DOHH2 (cell line): ENCODE results near the gene SNX22.

Source experiments
- H3F3A ChIP-seq: fragments of 200-600 bp; sonication (generic), shearing (Covaris generic); 2 replicates; pipeline ENCODE4 v1.6.0; 2016; ENCODE audit warnings: antibody characterized with exemption, mild to moderate bottlenecking; ENCODE audit not compliant: control insufficient read depth, insufficient read depth
- H3K27ac ChIP-seq: fragments of 200-600 bp; sonication (generic); 2 replicates; pipeline ENCODE4 v1.5.1; 2014; ENCODE audit warnings: low read depth, mild to moderate bottlenecking, low read length, moderate library complexity
- H3K27me3 ChIP-seq: fragments of 200-600 bp; sonication (generic); 2 replicates; pipeline ENCODE4 v1.6.1; 2014; ENCODE audit warnings: mild to moderate bottlenecking, low read length, mixed read lengths; ENCODE audit not compliant: control insufficient read depth
- H3K36me3 ChIP-seq: fragments of 200-600 bp; sonication (generic); 2 replicates; pipeline ENCODE4 v1.6.1; 2014; ENCODE audit warnings: mild to moderate bottlenecking, low read length, moderate library complexity, mixed read lengths; ENCODE audit not compliant: control insufficient read depth
- H3K4me1 ChIP-seq: fragments of 200-600 bp; sonication (generic); 2 replicates; pipeline ENCODE4 v1.6.1; 2014; ENCODE audit warnings: mild to moderate bottlenecking, low read length, mixed read lengths; ENCODE audit not compliant: control insufficient read depth
- H3K4me2 ChIP-seq: fragments of 200-600 bp; sonication (generic); 2 replicates; pipeline ENCODE4 v1.6.0; 2014; ENCODE audit warnings: mild to moderate bottlenecking, low read length, moderate library complexity
- H3K4me3 ChIP-seq: fragments of 200-600 bp; sonication (generic); 2 replicates; pipeline ENCODE4 v1.5.1; 2014; ENCODE audit warnings: mild to moderate bottlenecking, low read length, mixed read lengths
- H3K79me2 ChIP-seq: fragments of 200-600 bp; sonication (generic); 2 replicates; pipeline ENCODE4 v1.6.1; 2014; ENCODE audit warnings: mild to moderate bottlenecking, low read length, mixed read lengths; ENCODE audit not compliant: control insufficient read depth
- H3K9me2 ChIP-seq: fragments of 200-600 bp; sonication (generic); replicated peaks from 2 replicates; pipeline ENCODE4 v1.6.1; 2014; ENCODE audit warnings: mild to moderate bottlenecking, low read length, mixed read lengths; ENCODE audit not compliant: control insufficient read depth
- H3K9me3 ChIP-seq: fragments of 200-600 bp; sonication (generic); 2 replicates; pipeline ENCODE4 v1.6.1; 2014; ENCODE audit warnings: antibody characterized with exemption, low read length, mixed read lengths; ENCODE audit not compliant: control insufficient read depth, insufficient read depth
- H4K20me1 ChIP-seq: fragments of 200-600 bp; sonication (generic); 2 replicates; pipeline ENCODE4 v1.6.0; 2014; ENCODE audit warnings: low read depth, mild to moderate bottlenecking, antibody characterized with exemption, low read length, moderate library complexity; ENCODE audit not compliant: control insufficient read depth, insufficient read depth
- CTCF ChIP-seq: fragments of 200-600 bp; sonication (generic); IDR thresholded peaks from one replicate; pipeline ENCODE4 v1.5.1; 2014; ENCODE audit warnings: antibody characterized with exemption, mild to moderate bottlenecking, low read depth, low read length; ENCODE audit not compliant: poor library complexity, severe bottlenecking
- EZH2phosphoT487 ChIP-seq: fragments of 200-600 bp; sonication (generic); IDR thresholded peaks from 2 replicates; pipeline ENCODE4 v1.6.1; 2017; ENCODE audit warnings: borderline replicate concordance, mild to moderate bottlenecking, antibody characterized with exemption, low read length, moderate library complexity, mixed read lengths

The SNX22 gene

GRCh38 chr15:64166102-64166890 lies 14.8 kb downstream of the SNX22 start:
- H3K9me2 ChIP-seq, result no peaks in the 10 kb centered on the region
- no peaks in the 10 kb centered on the region for H3K9me3 ChIP-seq
- peaks cover 10% of the 10 kb centered on the region; the same call in 1 of the 2 replicates for H3F3A ChIP-seq
- peaks cover 10% of the 10 kb centered on the region for H3K36me3 ChIP-seq
- H3K27ac ChIP-seq, result no peak overlapping the region
- peaks cover 15% of the 10 kb centered on the region for H3K79me2 ChIP-seq
- TF ChIP-seq EZH2phosphoT487, result no peak
- no peak for TF ChIP-seq CTCF
- H3K4me1 ChIP-seq, result peaks cover 19% of the 10 kb centered on the region
- no peak overlapping the region for H3K4me2 ChIP-seq
- H3K27me3 ChIP-seq, result no peaks in the 10 kb centered on the region
- H3K4me3 ChIP-seq, result no peak overlapping the region
- H4K20me1 ChIP-seq, result no peaks in the 10 kb centered on the region

DNA sequence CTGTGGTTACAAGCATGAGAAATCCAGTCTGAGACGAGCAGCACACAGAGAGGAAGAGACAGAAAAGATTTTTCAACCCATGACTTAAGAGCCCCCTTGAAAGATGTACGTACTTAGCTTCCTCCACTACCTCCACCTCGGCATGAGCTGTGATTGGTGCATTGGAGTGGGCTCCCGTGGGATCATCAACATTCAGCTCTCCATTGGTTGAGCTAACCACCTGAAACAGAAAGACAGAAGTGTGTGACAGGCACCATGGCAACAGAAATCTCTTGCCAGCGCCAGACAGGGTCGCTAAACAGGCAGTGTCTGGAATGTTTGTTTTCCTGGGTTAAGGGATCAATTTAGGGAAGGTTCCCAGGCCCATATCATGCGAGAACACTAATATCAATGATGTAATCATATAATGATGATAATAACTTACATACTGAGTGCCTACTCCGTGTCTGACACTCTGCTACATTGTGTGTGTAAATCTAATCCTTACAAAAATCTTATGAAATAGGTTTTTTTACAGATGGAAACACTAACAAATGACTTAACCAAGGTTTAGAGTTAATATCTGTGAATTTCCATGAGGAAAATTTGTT lies 28.8 kb downstream of the SNX22 start:
- H3K4me2 ChIP-seq, result no peak overlapping the region
- no peaks in the 10 kb centered on the region for H3K9me3 ChIP-seq
- no peaks in the 10 kb centered on the region for H3K27me3 ChIP-seq
- no peaks in the 10 kb centered on the region for H3K79me2 ChIP-seq
- no peaks in the 10 kb centered on the region for H3K4me1 ChIP-seq
- H3K4me3 ChIP-seq, result no peak overlapping the region
- H3K36me3 ChIP-seq, result no peaks in the 10 kb centered on the region
- no peak overlapping the region for H3K27ac ChIP-seq
- TF ChIP-seq CTCF, result no peak
- no peak for TF ChIP-seq EZH2phosphoT487
- H4K20me1 ChIP-seq, result no peaks in the 10 kb centered on the region
- no peaks in the 10 kb centered on the region for H3F3A ChIP-seq
- H3K9me2 ChIP-seq, result no peaks in the 10 kb centered on the region

GRCh38 chr15:64182859-64183370 lies 31.4 kb downstream of the SNX22 start:
- H4K20me1 ChIP-seq, result no peaks in the 10 kb centered on the region
- no peak overlapping the region for H3K4me2 ChIP-seq
- H3K9me3 ChIP-seq, result no peaks in the 10 kb centered on the region
- no peaks in the 10 kb centered on the region for H3K27me3 ChIP-seq
- H3K4me3 ChIP-seq, result no peak overlapping the region
- no peaks in the 10 kb centered on the region for H3F3A ChIP-seq
- TF ChIP-seq EZH2phosphoT487, result no peak
- TF ChIP-seq CTCF, result no peak
- no peaks in the 10 kb centered on the region for H3K4me1 ChIP-seq
- no peaks in the 10 kb centered on the region for H3K79me2 ChIP-seq
- no peaks in the 10 kb centered on the region for H3K9me2 ChIP-seq
- H3K36me3 ChIP-seq, result no peaks in the 10 kb centered on the region
- no peak overlapping the region for H3K27ac ChIP-seq
